ENCODE measurements around the gene GALE.

The GALE gene

DNA sequence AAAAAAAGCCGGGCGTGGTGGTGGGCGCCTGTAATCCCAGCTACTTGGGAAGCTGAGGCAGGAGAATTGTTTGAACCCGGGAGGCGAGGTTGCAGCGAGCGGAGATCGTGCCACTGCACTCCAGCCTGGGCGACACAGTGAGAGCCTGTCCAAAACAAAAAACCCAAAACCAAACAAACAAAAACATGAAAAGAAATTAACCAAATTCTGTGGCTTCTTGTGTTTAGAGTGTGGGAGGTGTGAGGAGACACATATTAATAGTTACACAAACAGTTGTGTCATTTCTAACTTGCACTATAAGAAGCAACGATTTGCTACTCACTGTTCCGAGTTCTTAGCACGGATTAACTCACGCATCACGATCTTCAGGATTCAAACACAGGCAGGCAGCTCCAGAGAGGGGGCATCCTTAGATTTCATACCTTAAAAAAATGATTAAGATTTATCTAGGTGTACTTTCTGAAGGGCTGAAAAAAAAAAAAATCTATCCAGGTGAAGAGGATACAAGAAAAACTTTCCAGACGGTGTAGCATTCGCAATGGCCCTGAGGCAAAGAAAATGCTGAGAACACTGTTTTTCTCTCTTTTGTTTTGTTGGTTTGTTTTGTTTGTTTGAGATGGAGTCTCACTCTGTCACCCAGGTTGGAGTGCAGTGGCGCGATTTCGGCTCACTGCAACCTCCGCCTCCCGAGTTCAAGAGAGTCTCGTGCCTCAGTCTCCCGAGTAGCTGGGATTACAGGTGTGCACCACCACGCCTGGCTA, 25.4 kb upstream of the GALE start:
- FAIRE-seq (peak; percentile 83), DNase-seq (ENCODE audit: insufficient read length) (no peak)
- TF ChIP-seq POLR2A (IDR thresholded peaks at IDR 0.05; ENCODE audit: low read depth, low read length) (no peak), POLR2AphosphoS5 (IDR thresholded peaks at IDR 0.05; ENCODE audit: low read depth, low read length) (no peak), TAF1 (IDR thresholded peaks at IDR 0.05; ENCODE audit: borderline replicate concordance, low read depth, low read length) (no peak)

DNA sequence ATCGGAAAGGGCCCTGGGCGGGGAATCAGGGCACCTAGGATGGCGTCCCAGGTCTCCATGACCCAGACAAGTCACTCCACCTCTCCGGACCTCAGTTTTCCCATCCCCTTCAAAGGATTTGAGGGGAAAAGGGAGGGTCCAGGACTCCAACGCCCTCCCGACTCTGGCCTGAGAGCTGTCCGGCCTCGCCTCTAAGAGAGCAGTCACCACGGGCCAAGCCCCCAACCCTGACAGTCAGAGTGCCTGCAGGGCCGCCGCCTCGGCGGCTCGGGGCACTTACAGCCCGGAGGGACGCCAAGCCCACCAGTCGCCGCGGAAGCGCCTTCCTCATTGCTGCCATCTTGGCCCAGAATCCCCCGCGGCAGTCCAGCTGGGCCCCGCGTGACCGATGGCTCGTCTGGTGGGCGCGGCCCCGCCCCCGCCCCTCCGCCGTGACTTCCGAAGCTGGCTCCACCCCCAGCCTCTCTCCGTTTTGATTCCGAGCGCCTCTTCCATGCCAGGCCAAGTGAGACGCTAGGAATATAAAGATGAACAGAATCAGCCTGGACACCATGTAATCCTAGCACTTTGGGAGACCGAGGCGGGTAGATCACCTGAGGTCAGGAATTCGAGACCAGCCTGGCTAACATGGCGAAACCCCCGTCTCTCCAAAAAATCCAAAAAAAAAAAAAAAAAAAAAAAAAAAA, 24.7 kb upstream of the GALE start, which contains the start of gene HMGCL:
Gene HMGCL (minus strand): TSS at position 354 of the 686 bp plus-strand sequence. CDS start 14 bp downstream, at position 340.
- FAIRE-seq (peak; percentile 96), DNase-seq (ENCODE audit: insufficient read length) (peak; percentile 95)
- peak; percentile 97 for TF ChIP-seq TAF1 (IDR thresholded peaks at IDR 0.05; ENCODE audit: borderline replicate concordance, low read depth, low read length)
- peak; percentile 93 for TF ChIP-seq POLR2AphosphoS5 (IDR thresholded peaks at IDR 0.05; ENCODE audit: low read depth, low read length)
- peak; percentile 97 for TF ChIP-seq POLR2A (IDR thresholded peaks at IDR 0.05; ENCODE audit: low read depth, low read length)

DNA sequence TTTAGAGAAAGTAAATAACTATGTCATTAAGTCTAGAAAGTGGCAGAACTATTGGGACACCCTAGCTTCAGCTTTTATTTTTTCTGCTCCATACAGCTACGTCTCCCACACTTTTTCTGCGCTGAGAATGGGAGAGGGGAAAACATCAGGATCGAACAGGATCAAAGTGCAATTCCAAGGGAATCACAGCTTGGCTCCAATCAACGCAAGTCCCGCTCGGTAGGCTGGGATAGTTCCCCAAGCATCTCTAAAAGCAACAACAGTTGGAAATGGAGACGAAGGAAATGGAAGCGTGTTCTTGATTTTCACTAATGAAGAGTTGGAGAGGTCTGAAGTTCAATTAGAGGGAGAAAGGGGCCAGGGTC, 24.1 kb upstream of the GALE start:
- DNase-seq (ENCODE audit: insufficient read length) = no peak
- TF ChIP-seq POLR2AphosphoS5 (IDR thresholded peaks at IDR 0.05; ENCODE audit: low read depth, low read length) = no peak
- no peak for TF ChIP-seq POLR2A (IDR thresholded peaks at IDR 0.05; ENCODE audit: low read depth, low read length)
- TF ChIP-seq TAF1 (IDR thresholded peaks at IDR 0.05; ENCODE audit: borderline replicate concordance, low read depth, low read length) = no peak
- no peak for FAIRE-seq

DNA sequence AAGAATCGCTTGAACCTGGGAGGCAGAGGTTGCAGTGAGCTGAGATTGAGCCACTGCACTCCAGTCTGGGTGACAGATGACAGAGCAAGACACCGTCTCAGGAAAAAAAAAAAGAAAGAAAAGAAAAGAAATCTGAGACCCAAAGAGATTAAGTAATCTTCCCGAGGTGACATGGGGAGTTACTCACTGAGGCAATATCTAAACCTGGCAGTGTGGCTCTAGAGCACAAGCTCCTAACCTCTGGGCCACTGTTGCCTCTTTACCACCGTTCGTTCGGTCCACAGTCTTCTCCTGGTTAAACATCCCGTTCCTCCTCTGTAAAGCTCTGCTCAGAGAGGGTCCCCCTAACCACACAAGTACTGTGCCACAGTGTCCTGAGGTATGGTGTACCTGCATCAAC, 23.2 kb upstream of the GALE start:
- DNase-seq (ENCODE audit: insufficient read length) (no peak), FAIRE-seq (no peak)
- TF ChIP-seq POLR2AphosphoS5 (IDR thresholded peaks at IDR 0.05; ENCODE audit: low read depth, low read length) (no peak), POLR2A (IDR thresholded peaks at IDR 0.05; ENCODE audit: low read depth, low read length) (no peak), TAF1 (IDR thresholded peaks at IDR 0.05; ENCODE audit: borderline replicate concordance, low read depth, low read length) (no peak)

DNA sequence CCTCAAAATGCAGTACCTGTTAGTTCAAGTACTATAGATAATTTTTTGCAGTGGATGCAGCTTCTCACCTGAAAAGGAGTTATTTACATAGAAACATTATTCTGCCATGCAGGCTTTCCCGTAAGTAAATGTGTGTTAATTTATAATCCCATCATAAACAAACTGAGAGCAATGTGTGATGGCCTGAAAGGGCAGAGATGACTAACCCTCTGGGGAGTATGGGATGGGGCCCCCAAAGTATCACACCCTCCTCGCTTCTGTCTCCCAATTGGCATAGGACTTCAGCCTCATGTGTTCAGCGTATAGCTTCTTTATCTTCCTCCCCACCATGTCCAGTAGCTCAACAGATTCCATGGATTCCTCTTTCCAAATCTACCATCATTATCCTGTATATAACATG, 17.1 kb upstream of the GALE start:
- no peak for FAIRE-seq
- TF ChIP-seq POLR2A (IDR thresholded peaks at IDR 0.05; ENCODE audit: low read depth, low read length) = no peak
- DNase-seq (ENCODE audit: insufficient read length) = no peak

DNA sequence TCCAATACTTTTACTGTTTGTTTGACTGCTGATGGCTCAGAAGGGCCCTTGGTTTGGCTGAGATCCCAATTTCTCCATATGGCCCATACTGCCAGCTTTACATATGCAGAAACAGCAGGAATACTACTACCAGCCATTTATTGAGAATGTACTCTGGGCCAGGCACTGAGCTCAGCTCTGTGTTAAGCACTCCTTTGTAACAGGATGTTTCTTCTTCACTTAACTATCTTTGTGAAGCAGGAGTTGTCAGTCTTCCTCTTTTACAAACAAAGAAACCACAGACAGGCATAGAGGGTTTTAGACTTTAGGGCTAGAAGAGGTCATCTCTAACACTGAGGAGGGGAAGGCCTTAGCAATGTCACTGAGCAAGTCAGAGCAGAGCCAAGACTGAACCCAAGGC, 16.4 kb upstream of the GALE start:
- FAIRE-seq (no peak), DNase-seq (ENCODE audit: insufficient read length) (no peak)

DNA sequence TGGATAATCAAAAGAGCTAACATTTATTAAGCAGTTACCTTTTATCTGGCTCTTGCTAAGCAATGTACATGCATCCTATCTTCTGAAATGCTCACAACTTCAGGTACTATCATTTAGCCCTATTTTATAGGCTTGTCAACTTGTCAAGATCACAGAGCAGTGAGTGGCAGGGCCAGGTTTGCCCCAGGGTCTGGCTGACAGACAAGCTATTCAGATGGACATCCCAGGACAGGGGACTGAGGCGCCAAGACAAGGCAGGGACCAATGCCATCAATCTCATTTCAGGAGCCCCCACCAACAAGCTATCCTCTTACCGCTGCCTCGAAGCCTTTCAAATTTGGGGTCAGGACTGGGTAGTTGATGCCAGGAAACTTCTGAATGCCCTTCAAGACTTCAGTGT, 15.8 kb upstream of the GALE start:
- DNase-seq (ENCODE audit: insufficient read length) (no peak), FAIRE-seq (no peak)
- no peak for TF ChIP-seq POLR2A (IDR thresholded peaks at IDR 0.05; ENCODE audit: low read depth, low read length)
- TF ChIP-seq TAF1 (IDR thresholded peaks at IDR 0.05; ENCODE audit: borderline replicate concordance, low read depth, low read length) = no peak
- TF ChIP-seq POLR2AphosphoS5 (IDR thresholded peaks at IDR 0.05; ENCODE audit: low read depth, low read length) = no peak

More for the DNA sequence above, 16.4 kb upstream of the GALE start:
- TF ChIP-seq POLR2A (IDR thresholded peaks at IDR 0.05; ENCODE audit: low read depth, low read length) (no peak), TAF1 (IDR thresholded peaks at IDR 0.05; ENCODE audit: borderline replicate concordance, low read depth, low read length) (no peak), POLR2AphosphoS5 (IDR thresholded peaks at IDR 0.05; ENCODE audit: low read depth, low read length) (no peak)

DNA sequence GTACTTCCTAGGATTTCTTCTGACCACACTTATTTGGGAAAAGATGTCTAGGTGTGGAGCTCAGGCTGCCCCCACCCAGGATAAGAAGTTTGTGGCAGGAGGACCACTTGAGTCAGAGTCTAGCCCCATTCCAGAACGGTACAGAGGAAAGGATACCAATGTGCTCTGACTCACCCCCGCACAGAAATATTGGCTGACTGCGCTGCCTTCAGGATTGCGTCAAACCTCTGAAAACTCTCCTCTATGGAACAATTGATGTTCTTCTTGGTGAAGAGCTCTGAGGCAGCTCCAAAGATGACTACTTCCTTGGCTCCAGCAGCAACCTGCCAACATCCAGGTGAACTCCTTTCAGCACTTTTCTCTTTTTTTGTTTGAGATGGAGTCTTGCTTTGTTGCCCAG, 13.5 kb upstream of the GALE start:
- DNase-seq (ENCODE audit: insufficient read length) (no peak), FAIRE-seq (no peak)
- no peak for TF ChIP-seq TAF1 (IDR thresholded peaks at IDR 0.05; ENCODE audit: borderline replicate concordance, low read depth, low read length)
- TF ChIP-seq POLR2A (IDR thresholded peaks at IDR 0.05; ENCODE audit: low read depth, low read length) = no peak
- no peak for TF ChIP-seq POLR2AphosphoS5 (IDR thresholded peaks at IDR 0.05; ENCODE audit: low read depth, low read length)

DNA sequence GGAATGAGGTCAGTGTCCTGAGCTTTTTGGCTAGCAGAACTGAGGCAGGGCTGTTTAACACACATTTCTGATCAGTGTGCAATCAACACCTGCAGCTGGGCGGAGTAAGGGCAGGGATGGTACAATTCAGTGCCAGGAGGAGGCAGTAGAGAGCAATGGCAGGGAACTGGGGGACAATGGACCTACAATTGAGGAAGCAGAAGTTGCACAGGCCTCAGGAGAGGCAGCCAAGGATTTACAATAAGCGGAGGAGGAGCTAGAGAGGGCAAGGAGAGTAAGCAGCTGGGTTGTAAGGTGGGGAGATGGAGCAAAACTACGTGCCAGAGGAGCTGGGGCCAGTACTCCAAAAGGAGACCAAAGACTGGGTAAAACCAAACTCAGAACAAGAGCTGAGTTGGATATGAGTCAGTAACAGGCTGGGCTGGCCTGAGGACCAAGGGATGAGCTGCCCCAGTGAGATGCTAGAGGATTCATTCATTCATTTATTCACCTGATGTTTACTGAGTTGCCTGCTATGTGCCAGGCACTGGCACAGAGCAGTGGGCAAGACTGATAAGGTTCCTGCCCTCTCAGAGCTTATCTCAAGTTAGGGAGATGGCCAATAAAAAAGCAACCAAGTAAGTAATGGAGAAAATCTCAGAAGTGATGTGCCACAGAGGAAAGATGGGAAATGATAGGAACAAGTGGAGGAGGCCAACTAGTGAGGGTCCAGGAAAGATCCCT, 10.4 kb upstream of the GALE start:
- TF ChIP-seq POLR2AphosphoS5 (IDR thresholded peaks at IDR 0.05; ENCODE audit: low read depth, low read length) (no peak), POLR2A (IDR thresholded peaks at IDR 0.05; ENCODE audit: low read depth, low read length) (no peak), TAF1 (IDR thresholded peaks at IDR 0.05; ENCODE audit: borderline replicate concordance, low read depth, low read length) (no peak)
- peak; percentile 55 for DNase-seq (ENCODE audit: insufficient read length)
- peak; percentile 97 for FAIRE-seq

DNA sequence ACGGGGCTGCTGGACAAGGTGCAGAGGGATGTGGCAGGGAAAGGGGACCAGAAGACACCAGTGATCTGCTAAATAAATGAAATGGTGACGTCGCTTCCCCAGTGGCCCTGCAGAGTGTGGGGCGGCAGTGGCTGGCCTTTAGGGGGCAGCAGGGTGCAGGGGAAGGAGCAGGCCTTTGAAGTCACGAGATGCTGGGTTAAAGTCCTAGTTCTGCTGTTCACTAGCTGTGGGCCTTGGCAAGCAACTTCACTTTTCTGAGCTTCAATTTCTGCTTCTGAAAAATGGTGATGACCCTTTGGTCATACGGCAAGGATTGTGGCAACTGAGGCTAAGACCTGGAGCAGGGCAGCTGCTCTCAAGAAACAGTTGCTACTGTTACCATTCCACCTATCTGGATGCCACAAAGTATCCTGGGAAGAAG, 9.2 kb upstream of the GALE start:
- TF ChIP-seq POLR2AphosphoS5 (IDR thresholded peaks at IDR 0.05; ENCODE audit: low read depth, low read length) (no peak), POLR2A (IDR thresholded peaks at IDR 0.05; ENCODE audit: low read depth, low read length) (no peak), TAF1 (IDR thresholded peaks at IDR 0.05; ENCODE audit: borderline replicate concordance, low read depth, low read length) (no peak)
- DNase-seq (ENCODE audit: insufficient read length) (peak; percentile 83), FAIRE-seq (peak; percentile 94)

DNA sequence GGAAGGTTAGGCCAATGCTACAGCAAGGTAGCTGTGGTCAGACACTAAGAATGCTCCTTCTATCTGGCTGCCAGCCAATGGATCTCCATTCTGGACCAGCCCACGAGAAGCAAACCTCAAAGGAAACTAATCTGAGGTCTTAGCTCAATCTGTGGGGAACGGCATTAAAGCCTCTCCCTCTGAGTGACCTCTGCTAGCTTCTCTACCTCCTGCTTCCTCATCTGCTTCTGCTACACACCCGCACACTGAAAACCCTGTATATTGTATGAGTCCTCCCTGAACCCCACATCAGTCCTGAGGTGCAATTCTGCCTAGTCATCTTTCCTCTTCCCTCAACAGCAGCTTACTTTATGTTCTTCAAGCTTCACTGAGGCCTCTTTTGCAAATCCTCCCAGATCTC, 6.9 kb upstream of the GALE start:
- TF ChIP-seq POLR2AphosphoS5 (IDR thresholded peaks at IDR 0.05; ENCODE audit: low read depth, low read length) = no peak
- FAIRE-seq (no peak), DNase-seq (ENCODE audit: insufficient read length) (no peak)

DNA sequence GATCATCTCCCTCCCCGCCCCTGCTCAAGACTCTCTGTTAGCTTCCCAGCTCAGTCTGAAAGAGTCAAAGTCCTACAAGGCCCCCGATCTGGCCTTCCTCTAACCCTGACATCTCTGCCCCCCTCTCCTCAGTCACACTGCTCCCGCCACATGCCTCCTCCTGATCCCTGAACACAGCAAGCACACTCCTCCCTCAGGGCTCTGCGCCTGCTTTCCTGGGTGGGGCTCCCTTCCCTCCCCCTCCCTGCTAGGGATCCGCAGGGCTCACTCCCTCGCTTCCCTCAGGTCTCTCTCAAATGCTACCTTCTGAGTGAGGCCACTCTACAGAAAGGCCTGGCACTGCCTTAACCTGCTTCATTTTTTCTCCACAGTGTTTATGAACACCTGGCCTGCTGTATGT, 5.7 kb upstream of the GALE start:
- no peak for DNase-seq (ENCODE audit: insufficient read length)
- no peak for FAIRE-seq
- TF ChIP-seq POLR2AphosphoS5 (IDR thresholded peaks at IDR 0.05; ENCODE audit: low read depth, low read length) = no peak
- no peak for TF ChIP-seq TAF1 (IDR thresholded peaks at IDR 0.05; ENCODE audit: borderline replicate concordance, low read depth, low read length)
- TF ChIP-seq POLR2A (IDR thresholded peaks at IDR 0.05; ENCODE audit: low read depth, low read length) = no peak
